RWPE2 (cell line): Measurements from ENCODE around the gene TMPRSS3.

Experiments
- ATAC-seq: fragments of 200-7000 bp; cut with Tn5 transposase; 3 replicates; pipeline ENCODE4 v1.9.1; 2021; ENCODE audit warnings: low read depth
- DNase-seq: peaks from one replicate; pipeline ENCODE4 v3.0.0-alpha.2; 2020; ENCODE audit warnings: low spot score
- H3K27ac ChIP-seq: fragments of 450-650 bp; 2 replicates; pipeline ENCODE4 v1.5.1; 2017; ENCODE audit warnings: mild to moderate bottlenecking; ENCODE audit not compliant: poor library complexity, severe bottlenecking
- H3K27me3 ChIP-seq: fragments of 250-450 bp; sonication (Bioruptor Pico); 2 replicates; pipeline ENCODE4 v1.5.1; 2021; ENCODE audit warnings: mild to moderate bottlenecking, moderate library complexity; ENCODE audit not compliant: insufficient read depth, poor library complexity, severe bottlenecking
- H3K36me3 ChIP-seq: fragments of 250-450 bp; sonication (Bioruptor Pico); 2 replicates; pipeline ENCODE4 v1.5.1; 2020; ENCODE audit warnings: low read depth, mild to moderate bottlenecking, moderate library complexity
- H3K4me1 ChIP-seq: fragments of 250-450 bp; sonication (Bioruptor Pico); 2 replicates; pipeline ENCODE4 v1.5.1; 2021; ENCODE audit warnings: mild to moderate bottlenecking, moderate library complexity; ENCODE audit not compliant: insufficient read depth, poor library complexity, severe bottlenecking
- H3K4me3 ChIP-seq: fragments of 250-450 bp; sonication (Bioruptor Pico); 2 replicates; pipeline ENCODE4 v1.5.1; 2021; ENCODE audit warnings: mild to moderate bottlenecking, moderate library complexity; ENCODE audit not compliant: severe bottlenecking
- H3K9me3 ChIP-seq: fragments of 250-450 bp; sonication (Bioruptor Pico); 2 replicates; pipeline ENCODE4 v1.5.1; 2021; ENCODE audit warnings: mild to moderate bottlenecking, moderate library complexity; ENCODE audit not compliant: severe bottlenecking
- CTCF ChIP-seq: fragments of 450-650 bp; IDR thresholded peaks from one replicate; pipeline ENCODE4 v1.5.1; 2017; ENCODE audit warnings: mild to moderate bottlenecking, moderate library complexity; ENCODE audit not compliant: poor library complexity, severe bottlenecking

The TMPRSS3 gene

GRCh38 chr21:42429856-42430255 lies 34.0 kb upstream of the TMPRSS3 start:
- DNase-seq (no peak), ATAC-seq (no peak)
- Histone ChIP-seq H3K4me1 (no peaks in the 10 kb centered on the region), H3K27me3 (no peaks in the 10 kb centered on the region), H3K9me3 (peaks cover 3% of the 10 kb centered on the region), H3K36me3 (no peaks in the 10 kb centered on the region), H3K27ac (no peak overlapping the region), H3K4me3 (no peak overlapping the region)
- TF ChIP-seq CTCF = no peak

GRCh38 chr21:42429021-42429420 lies 33.2 kb upstream of the TMPRSS3 start:
- H3K27ac ChIP-seq = no peak overlapping the region
- ATAC-seq = no peak
- H3K36me3 ChIP-seq = no peaks in the 10 kb centered on the region
- DNase-seq = no peak
- TF ChIP-seq CTCF = no peak
- peaks cover 3% of the 10 kb centered on the region for H3K9me3 ChIP-seq
- H3K4me3 ChIP-seq = no peak overlapping the region
- H3K4me1 ChIP-seq = no peaks in the 10 kb centered on the region
- no peaks in the 10 kb centered on the region for H3K27me3 ChIP-seq

GRCh38 chr21:42427809-42428419 lies 32.1 kb upstream of the TMPRSS3 start:
- Histone ChIP-seq H3K4me3 (no peak overlapping the region), H3K27me3 (no peaks in the 10 kb centered on the region), H3K4me1 (no peaks in the 10 kb centered on the region), H3K27ac (no peak overlapping the region), H3K36me3 (no peaks in the 10 kb centered on the region), H3K9me3 (peaks cover 3% of the 10 kb centered on the region)
- ATAC-seq (no peak), DNase-seq (no peak)
- no peak for TF ChIP-seq CTCF

DNA sequence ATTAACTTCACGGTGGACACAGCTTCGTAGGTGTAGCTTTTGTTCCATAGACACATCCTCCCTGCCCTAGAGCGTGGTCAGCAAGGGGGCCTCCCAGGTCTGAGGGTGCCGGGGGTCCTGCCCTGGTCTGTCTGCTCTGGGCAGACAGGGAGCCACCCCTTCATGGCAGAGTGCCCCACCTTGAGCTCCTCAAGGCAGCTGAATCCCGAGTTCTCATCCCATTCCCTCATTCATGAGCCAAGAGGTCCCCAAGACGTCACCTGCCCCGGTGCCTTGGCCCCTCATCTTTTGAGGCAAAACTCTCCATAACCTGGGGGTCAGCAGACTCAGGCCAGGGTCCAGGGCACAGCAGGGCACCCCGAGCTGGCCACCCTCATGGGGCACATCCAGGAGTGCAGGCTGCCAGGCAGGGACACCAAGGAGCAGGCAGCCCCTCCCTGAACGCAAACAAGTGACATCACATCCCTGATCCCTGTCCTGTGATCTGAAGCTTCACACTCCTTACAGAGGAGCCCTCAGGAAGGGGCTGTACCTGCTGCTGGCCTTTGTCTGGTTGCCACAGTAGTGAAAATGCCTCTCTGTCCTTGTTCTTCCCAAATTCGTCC lies 31.1 kb upstream of the TMPRSS3 start:
- DNase-seq = no peak
- H3K36me3 ChIP-seq = no peaks in the 10 kb centered on the region
- no peaks in the 10 kb centered on the region for H3K9me3 ChIP-seq
- no peak for TF ChIP-seq CTCF
- H3K4me3 ChIP-seq = no peak overlapping the region
- H3K27ac ChIP-seq = no peak overlapping the region
- no peak for ATAC-seq
- peaks cover 3% of the 10 kb centered on the region for H3K27me3 ChIP-seq
- H3K4me1 ChIP-seq = no peaks in the 10 kb centered on the region

GRCh38 chr21:42426424-42426823 lies 30.6 kb upstream of the TMPRSS3 start:
- no peak for TF ChIP-seq CTCF
- Histone ChIP-seq H3K27ac (no peak overlapping the region), H3K4me3 (no peak overlapping the region), H3K36me3 (no peaks in the 10 kb centered on the region), H3K9me3 (no peaks in the 10 kb centered on the region), H3K4me1 (no peaks in the 10 kb centered on the region), H3K27me3 (peaks cover 7% of the 10 kb centered on the region)
- ATAC-seq (no peak), DNase-seq (no peak)
